ACC112 (cell line): Measurements from ENCODE around the gene PACS1.

Experiments used
- H2AFZ ChIP-seq: fragments of 200-600 bp; sonication (generic); one replicate; pipeline ENCODE4 v1.6.0; 2017; ENCODE audit warnings: antibody characterized with exemption, low read length; ENCODE audit not compliant: unreplicated experiment
- H3K27ac ChIP-seq: fragments of 200-600 bp; sonication (generic); 2 replicates; pipeline ENCODE4 v1.5.1; 2014; ENCODE audit warnings: low read depth, mild to moderate bottlenecking, antibody characterized with exemption, low read length, moderate library complexity
- H3K27me3 ChIP-seq: fragments of 200-600 bp; sonication (generic); 2 replicates; pipeline ENCODE4 v1.6.1; 2014; ENCODE audit warnings: mild to moderate bottlenecking, antibody characterized with exemption, low read length, moderate library complexity, mixed read lengths; ENCODE audit not compliant: insufficient read depth
- H3K36me3 ChIP-seq: fragments of 200-600 bp; sonication (generic); 2 replicates; pipeline ENCODE4 v1.6.1; 2016; ENCODE audit warnings: mild to moderate bottlenecking, antibody characterized with exemption, low read length, moderate library complexity, mixed read lengths; ENCODE audit not compliant: insufficient read depth
- H3K4me1 ChIP-seq: fragments of 200-600 bp; sonication (generic); one replicate; pipeline ENCODE4 v1.6.1; 2016; ENCODE audit warnings: low read length, mixed read lengths; ENCODE audit not compliant: insufficient read depth, unreplicated experiment, control insufficient read depth
- H3K4me3 ChIP-seq: fragments of 200-600 bp; sonication (generic); 2 replicates; pipeline ENCODE4 v1.5.1; 2014; ENCODE audit warnings: mild to moderate bottlenecking, low read depth, low read length
- H3K79me2 ChIP-seq: fragments of 200-600 bp; sonication (generic); one replicate; pipeline ENCODE4 v1.6.0; 2016; ENCODE audit warnings: low read length; ENCODE audit not compliant: control insufficient read depth, unreplicated experiment, insufficient read depth

Gene PACS1

GRCh38 chr11:66143996-66144678, 74.1 kb downstream of the PACS1 start:
- Histone ChIP-seq H3K79me2 (peaks cover 34% of the 10 kb centered on the region), H3K27me3 (no peaks in the 10 kb centered on the region), H2AFZ (no peak overlapping the region), H3K4me3 (no peak overlapping the region), H3K4me1 (peaks cover 12% of the 10 kb centered on the region), H3K27ac (no peak overlapping the region), H3K36me3 (peaks cover 11% of the 10 kb centered on the region; the same call in 1 of the 2 replicates)

GRCh38 chr11:66146074-66146473, 76.0 kb downstream of the PACS1 start:
- H3K27me3 ChIP-seq, result no peaks in the 10 kb centered on the region
- H3K4me1 ChIP-seq, result peaks cover 12% of the 10 kb centered on the region
- H3K4me3 ChIP-seq, result no peak overlapping the region
- H3K27ac ChIP-seq, result no peak overlapping the region
- peaks cover 11% of the 10 kb centered on the region; the same call in 1 of the 2 replicates for H3K36me3 ChIP-seq
- H3K79me2 ChIP-seq, result peaks cover 19% of the 10 kb centered on the region
- H2AFZ ChIP-seq, result no peak overlapping the region

- Histone ChIP-seq H2AFZ (no peak overlapping the region), H3K27ac (no peak overlapping the region), H3K27me3 (no peaks in the 10 kb centered on the region), H3K36me3 (peaks cover 11% of the 10 kb centered on the region; the same call in 1 of the 2 replicates), H3K79me2 (peaks cover 23% of the 10 kb centered on the region), H3K4me3 (no peak overlapping the region), H3K4me1 (peaks cover 7% of the 10 kb centered on the region)
These were observed 76.9 kb downstream of the PACS1 start for GRCh38 chr11:66146940-66147339.

- peaks cover 12% of the 10 kb centered on the region for H3K79me2 ChIP-seq
These were observed 80.1 kb downstream of the PACS1 start for GRCh38 chr11:66150140-66150539.

GRCh38 chr11:66150725-66151124, 80.7 kb downstream of the PACS1 start:
- Histone ChIP-seq H2AFZ (no peak overlapping the region), H3K27me3 (no peaks in the 10 kb centered on the region), H3K27ac (no peak overlapping the region), H3K4me1 (no peaks in the 10 kb centered on the region), H3K4me3 (no peak overlapping the region), H3K79me2 (peaks cover 10% of the 10 kb centered on the region), H3K36me3 (peaks cover 6% of the 10 kb centered on the region; the same call in 1 of the 2 replicates)

More at GRCh38 chr11:66150140-66150539, 80.1 kb downstream of the PACS1 start:
- Histone ChIP-seq H2AFZ (no peak overlapping the region), H3K27me3 (no peaks in the 10 kb centered on the region), H3K36me3 (peaks cover 8% of the 10 kb centered on the region; the same call in 1 of the 2 replicates), H3K27ac (no peak overlapping the region), H3K4me3 (no peak overlapping the region), H3K4me1 (no peaks in the 10 kb centered on the region)

GRCh38 chr11:66151273-66151672, 81.2 kb downstream of the PACS1 start:
- H3K4me1 ChIP-seq, result no peaks in the 10 kb centered on the region
- H3K27ac ChIP-seq, result no peak overlapping the region
- no peak overlapping the region for H3K4me3 ChIP-seq
- H3K27me3 ChIP-seq, result no peaks in the 10 kb centered on the region
- no peak overlapping the region for H2AFZ ChIP-seq
- H3K36me3 ChIP-seq, result peaks cover 2% of the 10 kb centered on the region; the same call in 1 of the 2 replicates
- peaks cover 10% of the 10 kb centered on the region for H3K79me2 ChIP-seq

- H3K27ac ChIP-seq, result no peak overlapping the region
- peaks cover 15% of the 10 kb centered on the region for H3K79me2 ChIP-seq
- H3K27me3 ChIP-seq, result no peaks in the 10 kb centered on the region
- H2AFZ ChIP-seq, result no peak overlapping the region
- H3K4me3 ChIP-seq, result no peak overlapping the region
- H3K4me1 ChIP-seq, result peaks cover 7% of the 10 kb centered on the region
- no peaks in the 10 kb centered on the region for H3K36me3 ChIP-seq
These were observed 84.0 kb downstream of the PACS1 start for GRCh38 chr11:66154109-66154508.

- Histone ChIP-seq H3K27ac (no peak overlapping the region), H3K36me3 (no peaks in the 10 kb centered on the region), H3K4me1 (peaks cover 7% of the 10 kb centered on the region), H3K79me2 (peaks cover 15% of the 10 kb centered on the region), H3K4me3 (no peak overlapping the region), H2AFZ (no peak overlapping the region), H3K27me3 (no peaks in the 10 kb centered on the region)
These were observed 85.5 kb downstream of the PACS1 start for GRCh38 chr11:66155387-66156073.

GRCh38 chr11:66157182-66157864, 87.3 kb downstream of the PACS1 start:
- Histone ChIP-seq H2AFZ (no peak overlapping the region), H3K4me1 (peaks cover 7% of the 10 kb centered on the region), H3K4me3 (no peak overlapping the region), H3K79me2 (peaks cover 10% of the 10 kb centered on the region), H3K27me3 (no peaks in the 10 kb centered on the region), H3K27ac (no peak overlapping the region), H3K36me3 (no peaks in the 10 kb centered on the region)

GRCh38 chr11:66158156-66158555, 88.1 kb downstream of the PACS1 start:
- H3K4me1 ChIP-seq, result peaks cover 7% of the 10 kb centered on the region
- no peak overlapping the region for H2AFZ ChIP-seq
- no peaks in the 10 kb centered on the region for H3K36me3 ChIP-seq
- no peak overlapping the region for H3K27ac ChIP-seq
- peaks cover 9% of the 10 kb centered on the region for H3K79me2 ChIP-seq
- no peak overlapping the region for H3K4me3 ChIP-seq
- no peaks in the 10 kb centered on the region for H3K27me3 ChIP-seq
